ENCODE results near the gene OSBPL6.

DNA sequence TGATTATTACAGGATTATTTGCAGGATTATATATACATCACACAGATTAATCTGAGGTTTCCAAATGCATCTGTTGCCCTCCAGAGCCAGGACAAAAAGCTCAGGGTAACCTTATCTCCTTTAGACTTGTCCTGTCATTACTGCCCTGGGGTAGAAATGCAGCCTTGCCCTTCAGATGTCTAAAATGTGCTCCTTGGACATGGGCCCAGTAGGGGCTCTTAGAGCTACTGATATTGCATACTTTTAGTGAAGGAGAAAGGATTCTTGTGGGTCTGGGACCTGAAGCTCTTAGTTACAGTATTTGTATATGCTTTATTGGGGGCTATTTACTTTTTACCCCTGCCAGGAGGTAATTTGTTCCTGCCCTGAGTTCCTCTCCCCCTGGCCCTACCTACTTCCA lies 200.5 kb downstream of the OSBPL6 start:
- TF ChIP-seq POLR2A (IDR thresholded peaks at IDR 0.05; ENCODE audit: low read length): no peak
- no peak for TF ChIP-seq GATA1 (IDR thresholded peaks at IDR 0.05; ENCODE audit: low read depth, low read length)
